Smooth muscle cell (in vitro differentiated cells): ENCODE data around the gene KLF3. TPM values are rescaled to one million over a fixed set of nuclear protein-coding genes. Genes with fewer than 3 reads are reported as not detected.
A peak's percentile ranks its signal among the peaks of the same experiment; 100 is the strongest.

Experiments
- DNase-seq: peaks from one replicate; lab custom pipeline; 2025; ENCODE audit not compliant: unreplicated experiment; lab: John Stamatoyannopoulos, UW
- H2AFZ ChIP-seq: fragments of 200-600 bp; sonication (generic); 2 replicates; pipeline ENCODE4 v1.6.0; 2016; ENCODE audit warnings: antibody characterized with exemption, low read depth, mild to moderate bottlenecking
- H3F3A ChIP-seq: fragments of 200-600 bp; sonication (generic); 2 replicates; pipeline ENCODE4 v1.6.0; 2017; ENCODE audit warnings: antibody characterized with exemption, low read depth
- H3K27ac ChIP-seq: fragments of 200-600 bp; sonication (generic); 2 replicates; pipeline ENCODE4 v1.5.1; 2016; ENCODE audit warnings: low read depth, mild to moderate bottlenecking
- H3K27me3 ChIP-seq: fragments of 200-600 bp; sonication (generic); 2 replicates; pipeline ENCODE4 v1.6.1; 2016; ENCODE audit warnings: low read depth, mild to moderate bottlenecking
- H3K36me3 ChIP-seq: fragments of 200-600 bp; sonication (generic); 2 replicates; pipeline ENCODE4 v1.5.1; 2016; ENCODE audit warnings: low read depth
- H3K4me1 ChIP-seq: fragments of 200-600 bp; sonication (generic); 2 replicates; pipeline ENCODE4 v1.5.1; 2016; ENCODE audit warnings: low read depth
- H3K4me2 ChIP-seq: fragments of 200-600 bp; sonication (generic); 2 replicates; pipeline ENCODE4 v1.6.0; 2016; ENCODE audit warnings: mild to moderate bottlenecking
- H3K4me3 ChIP-seq: fragments of 200-600 bp; sonication (generic); 2 replicates; pipeline ENCODE4 v1.5.1; 2016; ENCODE audit warnings: mild to moderate bottlenecking
- H3K79me2 ChIP-seq: fragments of 200-600 bp; sonication (generic); 2 replicates; pipeline ENCODE4 v1.6.0; 2016; ENCODE audit warnings: low read depth, mild to moderate bottlenecking
- H3K9ac ChIP-seq: fragments of 200-600 bp; sonication (generic); 2 replicates; pipeline ENCODE4 v1.6.0; 2016; ENCODE audit warnings: low read depth
- H3K9me3 ChIP-seq: fragments of 200-600 bp; sonication (generic); replicated peaks from 2 replicates; pipeline ENCODE4 v1.5.1; 2016; ENCODE audit warnings: low read depth
- H4K20me1 ChIP-seq: fragments of 200-600 bp; sonication (generic); 2 replicates; pipeline ENCODE4 v1.6.0; 2016; ENCODE audit warnings: low read depth
- CTCF ChIP-seq: fragments of 200-600 bp; sonication (generic); IDR thresholded peaks from 2 replicates; pipeline ENCODE4 v1.5.1; 2017; ENCODE audit warnings: borderline replicate concordance, mild to moderate bottlenecking, antibody characterized with exemption; ENCODE audit not compliant: insufficient read depth, poor library complexity, severe bottlenecking
- WGBS: methylation state at CpG from one replicate; pipeline ENCODE4 v1.1.7; 2016; ENCODE audit warnings: low lambda C conversion rate; 5-methylcytosine and 5-hydroxymethylcytosine counted together
- polyA plus RNA-seq: library from polyadenylated mRNA; unstranded; fragments of >200 nt; fragmentation: Nextera tagmentation; extraction: Ambion mirVana; gene quantifications from 2 replicates; pipeline ENCODE4 v1.2.1, GENCODE V29; 2016
- total RNA-seq: library from RNA; depleted of rRNA; stranded (reverse); fragments of >200 nt; gene quantifications from 2 replicates; pipeline ENCODE4 v1.2.3, GENCODE V29; 2014

Gene KLF3
- total and polyA plus RNA-seq, 2 experiments from 2014 or later: 26.0 to 37.5 TPM

DNA sequence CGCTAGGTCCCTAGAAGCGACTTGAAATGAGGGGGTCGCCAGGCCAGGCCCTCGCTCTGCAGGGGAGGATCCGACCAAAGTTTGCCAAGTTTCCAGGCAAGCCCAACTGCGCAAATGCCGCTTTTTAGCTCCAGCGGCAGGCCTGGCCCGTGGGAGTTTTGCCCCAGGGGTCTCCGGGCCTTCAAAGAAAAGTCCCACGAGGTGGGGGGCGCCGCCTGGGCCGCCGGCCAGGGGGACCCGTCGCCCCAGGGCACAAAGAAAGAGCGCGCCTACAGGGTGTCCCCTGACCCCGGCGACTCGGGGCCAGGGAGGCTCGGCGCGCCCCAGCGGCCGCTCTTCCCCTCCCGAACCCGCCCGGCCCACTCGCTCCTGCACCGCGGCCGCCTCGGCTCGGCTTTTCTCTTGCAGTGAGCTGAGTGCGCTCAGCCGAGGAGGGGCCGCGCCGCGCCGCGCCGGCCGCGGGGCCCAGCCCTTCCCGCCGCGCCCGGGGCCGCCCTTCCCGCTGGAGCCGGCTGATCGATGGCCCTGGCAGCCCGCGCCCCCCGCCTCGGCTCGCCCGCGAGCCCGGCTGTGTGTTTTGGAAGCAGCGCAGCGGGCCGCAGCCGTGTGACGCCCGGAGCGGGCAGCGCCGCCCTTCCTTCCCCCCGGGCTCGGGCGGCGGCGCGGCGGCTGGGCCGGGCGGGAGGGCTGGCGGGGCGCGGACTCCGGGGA is 754 bp upstream of the KLF3 start:
- Histone ChIP-seq H3K4me1 (peaks cover 29% of the 10 kb centered on the region), H3K27me3 (no peaks in the 10 kb centered on the region), H2AFZ (peak overlapping the region; percentile 52), H3K79me2 (peaks cover 53% of the 10 kb centered on the region), H3F3A (peaks cover 10% of the 10 kb centered on the region), H3K4me2 (peak overlapping the region; percentile 95), H3K36me3 (no peaks in the 10 kb centered on the region), H3K9me3 (no peaks in the 10 kb centered on the region), H3K9ac (peak overlapping the region; percentile 77), H4K20me1 (no peaks in the 10 kb centered on the region), H3K27ac (peak overlapping the region; percentile 75), H3K4me3 (peak overlapping the region; percentile 98)
- WGBS: under 1% methylated on average over 47 of the region's 85 CpGs
- DNase-seq: no peak
- no peak for TF ChIP-seq CTCF

DNA sequence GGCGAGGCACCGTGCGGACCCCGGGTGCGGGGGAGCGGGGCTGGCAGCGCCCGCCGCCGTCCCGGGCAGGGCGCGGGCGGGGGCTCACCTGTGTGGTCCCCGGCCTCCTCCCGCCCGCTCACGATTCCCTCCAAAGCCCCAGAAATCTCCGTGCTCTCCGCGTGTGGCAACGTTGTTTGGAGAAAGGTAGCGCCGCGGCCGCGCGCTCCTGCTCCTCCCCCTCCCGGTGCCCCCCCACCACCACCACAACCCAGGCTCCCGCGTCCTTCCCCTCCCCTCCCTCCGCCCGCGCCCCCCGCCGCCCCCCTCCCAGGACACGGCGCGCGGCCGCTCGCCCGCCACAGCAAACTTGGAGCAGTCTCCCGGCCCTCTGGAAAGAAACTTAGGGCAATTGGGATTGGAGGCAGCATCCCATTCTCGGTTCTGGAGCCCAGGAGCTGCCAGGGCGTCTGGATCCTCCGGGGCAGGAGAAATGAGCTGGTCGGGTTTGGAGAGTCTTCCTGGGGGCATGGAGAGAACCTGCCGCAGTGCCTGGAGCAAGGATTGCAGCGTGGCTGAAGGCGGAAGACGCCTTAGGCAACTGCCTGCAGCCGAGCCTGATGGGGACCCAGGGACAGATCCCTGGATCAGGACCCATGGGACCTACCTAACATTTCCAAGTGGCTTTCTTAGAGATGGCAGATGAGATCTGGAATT is 855 bp downstream of the KLF3 start:
- Histone ChIP-seq H3K79me2 (peaks cover 69% of the 10 kb centered on the region), H3K36me3 (no peaks in the 10 kb centered on the region), H3K4me2 (peak overlapping the region; percentile 88), H2AFZ (peak overlapping the region; percentile 68), H3K4me3 (peak overlapping the region; percentile 98), H3F3A (peaks cover 15% of the 10 kb centered on the region), H3K27me3 (no peaks in the 10 kb centered on the region), H3K9ac (peak overlapping the region; percentile 95), H3K9me3 (no peaks in the 10 kb centered on the region), H4K20me1 (peaks cover under 1% of the 10 kb centered on the region), H3K27ac (peak overlapping the region; percentile 99), H3K4me1 (peaks cover 43% of the 10 kb centered on the region)
- no peak for DNase-seq
- 0% methylated on average over 21 of the region's 53 CpGs for whole genome bisulfite sequencing
- TF ChIP-seq CTCF: no peak

DNA sequence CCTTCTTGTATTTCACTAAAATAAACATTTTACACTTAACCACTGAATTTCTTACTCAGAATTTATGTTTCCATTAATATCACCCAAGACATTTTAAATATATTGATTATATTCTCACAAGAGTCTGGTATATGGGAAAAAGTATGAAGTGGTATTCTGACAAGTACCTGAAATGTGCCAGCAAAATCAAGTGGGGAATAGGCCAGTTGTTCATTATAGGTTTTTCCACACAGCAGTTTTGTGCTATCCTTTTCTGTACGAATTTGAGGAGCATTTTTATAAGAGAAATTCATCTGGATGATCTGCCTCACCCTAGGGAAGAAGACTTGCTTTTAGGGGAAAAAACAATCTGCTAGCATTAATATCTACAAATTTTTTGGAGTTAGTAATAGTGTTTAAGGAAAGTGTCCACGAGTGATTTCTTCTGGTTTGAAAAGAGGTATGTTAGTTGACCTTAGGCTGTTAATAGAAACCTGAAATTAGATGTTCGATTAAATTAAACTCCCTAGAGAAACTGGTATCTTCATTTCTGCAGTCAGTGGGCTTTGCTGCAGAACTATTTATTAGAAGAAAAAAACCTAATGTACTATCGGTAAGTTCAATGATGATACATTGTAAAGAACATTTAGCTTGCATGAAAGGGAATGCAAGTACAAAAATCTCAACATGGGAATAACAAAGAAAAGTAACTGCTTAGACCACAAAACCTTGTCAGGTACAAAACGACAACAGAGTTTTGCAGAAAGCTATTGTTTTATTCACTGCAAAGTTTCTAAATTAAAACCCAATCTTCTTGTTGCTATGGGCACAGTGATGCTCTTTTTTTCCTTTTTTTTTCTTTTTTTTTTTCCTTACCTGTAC is 1.8 kb downstream of the KLF3 start:
- no peaks in the 10 kb centered on the region for H3K36me3 ChIP-seq
- peaks cover 78% of the 10 kb centered on the region for H3K79me2 ChIP-seq
- DNase-seq: no peak
- peaks cover 8% of the 10 kb centered on the region for H4K20me1 ChIP-seq
- peak overlapping the region; percentile 98 for H3K4me3 ChIP-seq
- TF ChIP-seq CTCF: no peak
- H3K9me3 ChIP-seq: no peaks in the 10 kb centered on the region
- H3K27me3 ChIP-seq: no peaks in the 10 kb centered on the region
- WGBS: 28% methylated on average over 5 of the region's 5 CpGs
- H3K4me1 ChIP-seq: peaks cover 50% of the 10 kb centered on the region
- H2AFZ ChIP-seq: no peak overlapping the region
- peak overlapping the region; percentile 88 for H3K4me2 ChIP-seq
- H3F3A ChIP-seq: peaks cover 15% of the 10 kb centered on the region
- peak overlapping the region; percentile 99 for H3K27ac ChIP-seq
- peak overlapping the region; percentile 95 for H3K9ac ChIP-seq
